ENCODE results near the gene FBN2.
A peak's percentile ranks its signal among the peaks of the same experiment; 100 is the strongest.

The FBN2 gene

DNA sequence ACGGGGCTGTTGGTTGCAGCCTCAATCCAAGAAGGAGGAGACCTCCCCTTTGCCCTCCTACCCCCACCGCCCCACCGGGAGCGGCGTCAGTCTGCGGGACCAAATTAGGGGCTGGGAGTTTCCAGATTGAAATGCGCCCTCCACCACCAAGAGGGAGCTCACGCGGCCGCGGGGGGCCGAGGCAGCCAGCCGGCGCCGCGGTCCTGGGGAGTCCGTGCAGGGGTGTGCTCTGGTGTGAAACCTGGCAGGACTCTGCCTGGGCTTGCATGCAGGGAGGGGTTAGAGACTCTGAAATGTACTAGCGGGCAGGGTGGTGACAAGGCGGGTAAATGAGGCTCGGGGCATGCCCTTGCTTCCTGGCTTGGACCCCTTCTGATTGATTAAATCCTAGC, 989 bp upstream of the FBN2 start:
- Mint-ChIP-seq H3K4me1 (ENCODE audit: low read depth) (peaks cover 5% of the 10 kb centered on the region), H3K9me3 (ENCODE audit: low read depth) (peaks cover 5% of the 10 kb centered on the region), H3K27ac (no peak overlapping the region), H3K36me3 (no peaks in the 10 kb centered on the region), H3K4me3 (no peak overlapping the region), H3K27me3 (peaks cover 27% of the 10 kb centered on the region)

DNA sequence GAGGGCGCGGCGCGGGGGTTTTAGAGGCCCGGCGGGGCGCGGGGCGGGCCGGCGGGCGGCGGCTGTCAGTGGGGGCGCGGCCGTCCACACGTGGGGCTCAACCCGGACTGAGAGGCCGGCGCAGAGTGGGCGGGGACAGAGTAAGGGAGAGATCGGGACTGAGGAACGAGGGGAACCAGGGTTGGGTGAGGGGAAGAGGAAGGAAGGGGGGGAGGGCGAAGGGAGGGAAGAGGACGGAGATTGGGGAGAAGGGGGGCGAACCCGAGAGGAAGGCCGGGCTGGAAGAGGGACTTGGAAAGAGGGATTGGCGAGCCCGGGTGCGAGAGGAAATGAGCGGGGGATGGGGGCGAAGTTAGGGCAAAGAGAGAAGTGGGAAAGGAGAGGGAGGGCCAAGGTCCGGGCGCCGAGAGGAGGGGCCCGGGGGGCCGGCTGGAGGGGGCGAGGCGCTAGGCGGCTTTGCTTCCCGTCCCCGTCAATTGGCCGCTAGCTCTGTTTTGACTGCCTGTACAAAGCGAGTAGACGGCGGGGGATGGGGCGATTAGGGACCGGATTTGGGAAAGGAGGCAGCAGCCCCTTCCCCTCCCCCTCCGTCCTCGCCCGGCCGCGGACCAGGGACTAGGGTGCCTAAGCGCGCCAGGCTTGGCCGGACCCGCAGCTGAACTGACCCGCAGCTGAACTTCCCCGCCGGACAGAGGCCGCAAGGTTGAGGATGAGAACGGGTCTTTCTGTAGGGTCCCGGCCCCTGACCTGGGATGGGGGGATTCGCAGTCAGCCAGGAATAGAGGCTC, 399 bp upstream of the FBN2 start:
- no peak overlapping the region for H3K27ac Mint-ChIP-seq

DNA sequence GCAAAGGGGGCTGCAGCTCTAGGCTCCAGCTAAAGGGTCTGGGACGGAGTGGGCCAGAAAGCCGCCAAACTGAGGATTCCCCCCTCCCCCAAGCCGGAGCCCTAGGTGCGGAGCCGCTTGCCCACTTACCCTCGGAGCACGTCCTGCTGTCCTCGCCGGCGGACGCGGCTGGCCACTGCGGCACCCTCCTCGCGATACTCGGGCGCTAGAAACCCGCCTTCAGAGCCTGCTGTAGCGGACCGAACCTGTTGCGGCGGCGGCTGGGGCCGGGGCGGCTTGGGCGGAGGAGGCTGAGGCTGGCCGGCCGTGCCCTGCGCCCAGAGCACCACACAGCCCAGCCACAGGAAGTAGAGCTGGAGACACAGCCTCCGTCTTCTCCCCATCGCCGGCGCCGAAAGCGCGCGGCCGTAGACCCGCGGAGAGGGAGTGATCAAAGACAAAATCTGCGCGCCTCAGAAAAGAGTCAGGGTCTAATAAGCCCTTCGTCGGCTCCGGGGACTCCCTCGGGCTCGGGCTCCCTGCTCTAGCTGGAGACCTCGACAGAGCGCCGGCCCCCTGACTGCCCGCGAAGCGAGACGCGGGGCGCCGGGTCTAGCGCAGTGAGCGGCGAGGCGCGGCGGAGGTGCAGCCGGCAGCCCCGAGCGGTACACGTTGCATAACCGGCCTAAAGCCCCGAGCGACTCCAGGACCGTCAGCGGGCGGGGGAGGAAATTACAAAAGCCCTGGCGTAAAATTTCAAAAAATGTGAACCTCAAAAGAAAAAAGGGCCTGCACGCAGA, 635 bp downstream of the FBN2 start:
- no peaks in the 10 kb centered on the region for H3K9me3 Mint-ChIP-seq (ENCODE audit: low read depth)
- peaks cover 5% of the 10 kb centered on the region for H3K4me1 Mint-ChIP-seq (ENCODE audit: low read depth)
- H3K4me3 Mint-ChIP-seq: peak overlapping the region; percentile 11
- H3K36me3 Mint-ChIP-seq: no peaks in the 10 kb centered on the region
- H3K27me3 Mint-ChIP-seq: peaks cover 27% of the 10 kb centered on the region
- no peak overlapping the region for H3K27ac Mint-ChIP-seq

More for the DNA sequence above, 399 bp upstream of the FBN2 start:
- Mint-ChIP-seq H3K4me3 (no peak overlapping the region), H3K27me3 (peaks cover 27% of the 10 kb centered on the region), H3K4me1 (ENCODE audit: low read depth) (peaks cover 5% of the 10 kb centered on the region), H3K9me3 (ENCODE audit: low read depth) (no peaks in the 10 kb centered on the region), H3K36me3 (no peaks in the 10 kb centered on the region)

DNA sequence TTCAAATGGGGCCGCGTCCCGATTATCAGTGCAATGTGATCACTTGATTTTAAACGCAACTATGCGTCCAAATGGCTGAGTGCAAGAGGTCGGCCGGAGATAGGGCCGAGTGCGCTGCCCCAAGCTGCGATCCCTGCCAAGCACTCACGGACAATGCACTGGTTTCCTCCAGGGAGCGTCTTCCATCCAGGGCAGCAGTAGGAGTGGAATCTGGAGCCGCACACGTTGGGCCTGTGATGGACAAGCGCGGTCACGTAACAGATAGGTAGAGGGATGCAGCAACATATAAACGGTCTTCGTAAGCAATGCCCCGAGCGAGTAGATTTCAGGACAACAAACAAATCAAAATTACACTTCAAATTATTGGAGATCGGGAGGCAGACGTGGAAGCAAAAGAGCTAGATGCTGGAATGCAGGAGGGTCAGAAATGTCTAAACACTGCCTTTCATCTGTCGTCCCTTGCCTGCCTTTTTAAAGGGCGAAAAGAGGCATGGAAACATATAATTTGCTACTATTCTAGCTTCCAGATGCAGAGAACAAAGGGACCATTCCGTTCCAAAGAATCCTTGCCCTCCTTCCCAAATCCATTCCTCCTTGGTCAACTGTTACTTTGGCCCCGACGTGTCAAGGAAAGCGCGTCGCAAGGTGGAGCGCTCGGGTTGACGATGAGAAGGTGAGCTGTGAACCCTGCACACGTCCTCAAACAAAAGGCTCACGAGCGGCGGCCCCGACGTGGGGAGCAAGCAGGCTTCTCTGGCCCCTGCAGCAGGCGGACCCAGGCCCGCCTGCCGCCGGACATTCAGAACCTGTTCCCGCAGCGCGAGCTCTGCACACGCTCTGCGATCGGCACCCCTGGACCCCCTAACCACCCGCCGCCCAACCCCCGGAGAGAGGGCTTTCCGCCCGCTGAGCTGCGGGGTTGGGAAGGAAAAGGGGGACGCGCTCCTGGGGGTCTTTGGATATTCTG, 1.5 kb downstream of the FBN2 start:
- Mint-ChIP-seq H3K27me3 (peaks cover 27% of the 10 kb centered on the region), H3K4me1 (ENCODE audit: low read depth) (peaks cover 5% of the 10 kb centered on the region), H3K36me3 (no peaks in the 10 kb centered on the region), H3K4me3 (peak overlapping the region; percentile 27), H3K9me3 (ENCODE audit: low read depth) (no peaks in the 10 kb centered on the region), H3K27ac (no peak overlapping the region)

DNA sequence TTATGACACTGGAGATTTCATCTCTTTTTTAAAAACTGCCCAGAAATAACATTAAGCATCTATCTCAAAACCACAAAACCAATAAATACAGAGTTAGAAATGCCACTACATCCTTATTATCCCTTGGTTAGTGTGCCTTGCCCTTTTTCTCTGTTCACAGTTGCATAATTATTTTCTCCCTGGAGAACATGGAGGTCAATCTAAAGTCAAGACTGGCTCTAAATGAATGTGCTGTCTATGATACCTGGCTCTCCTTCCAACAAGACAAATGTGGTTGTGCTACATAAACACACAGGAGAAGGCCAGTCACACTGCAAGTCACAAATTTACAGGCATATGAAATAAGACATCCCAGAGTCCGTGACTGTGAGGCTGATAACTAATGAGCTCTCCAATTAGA, 2.8 kb downstream of the FBN2 start:
- Mint-ChIP-seq H3K4me1 (ENCODE audit: low read depth) (peaks cover 5% of the 10 kb centered on the region), H3K9me3 (ENCODE audit: low read depth) (no peaks in the 10 kb centered on the region), H3K4me3 (no peak overlapping the region), H3K27me3 (peaks cover 25% of the 10 kb centered on the region), H3K36me3 (no peaks in the 10 kb centered on the region), H3K27ac (no peak overlapping the region)

DNA sequence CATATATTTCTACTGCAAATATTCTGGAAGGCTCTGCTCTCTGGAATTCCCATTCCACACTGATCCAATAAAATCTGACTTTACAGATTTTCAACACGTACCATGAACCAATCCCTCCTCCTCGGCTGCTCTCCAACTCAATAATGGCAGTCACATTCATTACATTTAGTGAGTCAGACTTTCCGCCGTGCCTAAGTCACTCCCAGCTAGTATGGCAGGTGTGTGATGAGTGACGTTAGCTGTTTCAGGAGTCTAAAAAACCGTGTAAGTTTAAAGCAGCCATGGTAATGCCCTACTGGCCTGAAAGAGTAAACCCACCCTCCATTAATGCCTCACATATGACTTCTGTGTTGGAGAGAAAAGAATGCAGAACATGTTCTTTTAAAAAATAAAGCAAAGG, 3.3 kb downstream of the FBN2 start:
- Mint-ChIP-seq H3K36me3 (no peaks in the 10 kb centered on the region), H3K4me3 (no peak overlapping the region), H3K27ac (no peak overlapping the region), H3K27me3 (peaks cover 23% of the 10 kb centered on the region), H3K4me1 (ENCODE audit: low read depth) (peaks cover 5% of the 10 kb centered on the region), H3K9me3 (ENCODE audit: low read depth) (no peaks in the 10 kb centered on the region)

DNA sequence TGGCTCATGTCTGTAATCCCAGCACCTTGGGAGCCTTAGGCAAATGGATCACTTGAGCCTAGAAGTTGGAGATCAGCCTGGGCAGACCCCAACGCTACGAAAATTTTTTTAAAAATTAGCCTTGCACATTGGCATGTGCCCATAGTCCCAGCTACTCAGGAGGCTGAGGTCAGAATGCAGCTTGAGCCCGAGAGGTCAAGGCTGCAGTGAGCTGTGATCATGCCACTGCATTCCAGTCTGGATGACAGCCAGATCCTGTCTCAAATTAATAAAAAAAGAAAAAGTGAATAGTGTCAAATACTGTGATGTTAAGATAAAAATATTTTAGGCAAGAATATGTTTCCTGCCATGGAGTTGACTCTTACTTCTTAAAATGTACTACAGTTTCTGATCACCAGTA, 5.3 kb downstream of the FBN2 start:
- Mint-ChIP-seq H3K27me3 (peaks cover 20% of the 10 kb centered on the region), H3K4me1 (ENCODE audit: low read depth) (peaks cover 4% of the 10 kb centered on the region), H3K27ac (no peak overlapping the region), H3K9me3 (ENCODE audit: low read depth) (no peaks in the 10 kb centered on the region), H3K4me3 (no peak overlapping the region), H3K36me3 (no peaks in the 10 kb centered on the region)

DNA sequence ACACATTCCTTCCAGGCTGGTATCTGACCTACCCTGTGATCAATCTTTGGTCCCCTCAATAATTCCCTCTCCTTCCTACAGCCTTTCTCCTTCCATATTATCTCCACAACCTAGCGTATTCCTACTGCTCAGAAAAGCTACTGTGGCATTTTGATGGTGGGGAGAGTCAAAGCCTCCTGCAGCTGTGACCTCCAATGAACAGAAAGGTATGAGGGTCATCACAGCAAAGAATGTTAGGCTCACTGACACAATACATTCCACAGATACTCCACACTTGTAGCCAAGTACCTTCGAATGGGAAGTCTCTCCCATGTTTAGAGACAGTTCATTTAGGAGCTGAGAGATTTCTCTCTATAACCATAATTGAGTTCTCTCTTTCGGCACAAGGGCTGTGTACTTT, 5.9 kb downstream of the FBN2 start:
- Mint-ChIP-seq H3K4me1 (ENCODE audit: low read depth) (peaks cover 3% of the 10 kb centered on the region), H3K27me3 (peaks cover 20% of the 10 kb centered on the region), H3K9me3 (ENCODE audit: low read depth) (no peaks in the 10 kb centered on the region), H3K4me3 (no peak overlapping the region), H3K36me3 (no peaks in the 10 kb centered on the region), H3K27ac (no peak overlapping the region)

DNA sequence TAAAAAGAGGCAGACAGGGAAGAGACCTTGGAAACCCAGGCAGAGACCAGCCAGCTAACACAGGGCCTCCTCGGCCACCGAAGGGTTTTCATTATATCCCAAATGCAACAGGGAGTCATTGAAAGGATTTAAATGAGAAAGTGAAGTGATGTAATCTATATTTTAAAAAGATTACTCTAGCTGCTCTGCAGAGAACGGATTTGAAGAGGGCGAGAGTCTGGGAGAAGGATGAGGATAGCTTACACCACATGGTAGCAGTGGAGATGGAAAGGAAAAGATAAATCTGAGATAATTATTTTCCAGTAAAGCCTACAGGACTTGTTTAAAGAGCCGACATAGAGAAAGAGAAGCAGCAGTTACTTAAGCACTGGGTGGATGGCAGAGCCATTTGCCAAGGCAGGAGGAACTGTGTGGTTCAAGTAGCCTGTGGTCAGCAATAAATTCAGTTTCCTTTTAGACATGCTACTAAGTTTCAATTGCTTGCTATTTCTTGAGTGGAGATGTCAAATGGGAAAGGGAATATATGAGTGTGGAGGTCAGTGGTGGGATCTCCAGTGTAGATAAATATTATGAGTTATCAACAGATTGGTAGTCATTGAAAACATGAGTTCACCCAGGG, 9.3 kb downstream of the FBN2 start:
- H3K27me3 Mint-ChIP-seq: peaks cover 5% of the 10 kb centered on the region
- no peaks in the 10 kb centered on the region for H3K36me3 Mint-ChIP-seq
- no peak overlapping the region for H3K4me3 Mint-ChIP-seq
- H3K4me1 Mint-ChIP-seq (ENCODE audit: low read depth): no peaks in the 10 kb centered on the region
- no peak overlapping the region for H3K27ac Mint-ChIP-seq
- no peaks in the 10 kb centered on the region for H3K9me3 Mint-ChIP-seq (ENCODE audit: low read depth)

DNA sequence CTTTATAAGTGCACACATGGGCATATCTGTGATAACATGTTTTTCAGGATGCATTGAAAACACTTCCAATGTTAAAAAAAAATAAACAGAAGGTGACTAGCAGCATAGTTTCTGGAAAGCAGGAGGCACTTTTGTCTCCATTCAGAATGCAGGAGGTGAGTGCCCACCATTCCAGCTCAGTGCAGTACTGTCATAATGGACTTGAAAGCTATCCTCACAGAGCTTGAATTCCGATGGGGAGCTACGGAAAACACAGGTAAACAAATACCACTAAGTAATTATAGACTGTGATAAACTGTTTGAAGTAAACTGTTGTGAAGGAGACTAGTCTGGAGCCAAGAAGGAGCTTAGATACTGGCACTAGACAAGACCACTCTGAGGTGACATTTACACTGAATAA, 9.9 kb downstream of the FBN2 start:
- no peaks in the 10 kb centered on the region for H3K9me3 Mint-ChIP-seq (ENCODE audit: low read depth)
- no peak overlapping the region for H3K4me3 Mint-ChIP-seq
- no peak overlapping the region for H3K27ac Mint-ChIP-seq
- no peaks in the 10 kb centered on the region for H3K36me3 Mint-ChIP-seq
- H3K27me3 Mint-ChIP-seq: peaks cover 6% of the 10 kb centered on the region
- H3K4me1 Mint-ChIP-seq (ENCODE audit: low read depth): no peaks in the 10 kb centered on the region

DNA sequence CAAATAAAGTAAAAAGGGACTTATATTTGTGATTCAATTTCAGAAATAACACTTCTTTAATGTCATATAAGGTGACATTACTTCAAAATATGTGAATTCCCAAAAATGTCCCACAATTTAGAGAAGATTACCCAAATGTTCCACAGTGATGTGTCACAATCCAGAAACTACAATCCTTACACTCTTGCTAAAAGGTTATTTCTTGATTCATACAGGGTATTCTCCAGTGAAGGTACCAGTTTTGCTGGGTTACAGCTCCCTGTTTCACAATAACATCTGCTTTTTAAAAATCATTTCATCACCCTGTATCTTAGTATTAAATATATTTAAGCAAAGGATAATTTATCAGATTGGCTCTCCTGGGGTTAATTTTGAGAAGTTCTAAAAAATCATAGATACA, 11.0 kb downstream of the FBN2 start:
- H3K27ac Mint-ChIP-seq: no peak overlapping the region
- H3K27me3 Mint-ChIP-seq: peaks cover 6% of the 10 kb centered on the region
- H3K4me3 Mint-ChIP-seq: no peak overlapping the region

DNA sequence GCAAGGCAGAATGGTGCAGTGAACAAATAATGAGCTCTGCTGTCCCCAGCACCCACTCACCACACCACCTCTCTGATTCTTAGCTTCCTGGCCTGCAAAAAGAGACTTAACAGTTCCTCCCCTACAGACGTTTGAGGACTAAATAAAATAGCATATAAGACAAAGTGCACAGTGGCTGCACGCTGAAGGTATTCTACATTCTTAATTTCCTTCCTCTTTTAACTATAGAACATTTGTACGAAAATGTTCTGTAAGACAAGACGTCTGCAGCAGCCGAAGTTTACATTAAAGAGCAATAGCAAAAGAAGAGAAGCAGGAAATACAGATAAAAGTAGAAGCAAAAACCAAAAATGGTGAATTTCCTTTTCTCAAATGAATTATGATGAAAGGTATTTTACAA, 15.7 kb downstream of the FBN2 start:
- peaks cover 4% of the 10 kb centered on the region for H3K4me1 Mint-ChIP-seq (ENCODE audit: low read depth)
- no peaks in the 10 kb centered on the region for H3K9me3 Mint-ChIP-seq (ENCODE audit: low read depth)
- no peaks in the 10 kb centered on the region for H3K36me3 Mint-ChIP-seq
- no peak overlapping the region for H3K27ac Mint-ChIP-seq
- no peak overlapping the region for H3K4me3 Mint-ChIP-seq
- H3K27me3 Mint-ChIP-seq: peaks cover 7% of the 10 kb centered on the region

More for the DNA sequence above, 11.0 kb downstream of the FBN2 start:
- no peaks in the 10 kb centered on the region for H3K36me3 Mint-ChIP-seq
- peaks cover 4% of the 10 kb centered on the region for H3K4me1 Mint-ChIP-seq (ENCODE audit: low read depth)
- no peaks in the 10 kb centered on the region for H3K9me3 Mint-ChIP-seq (ENCODE audit: low read depth)

DNA sequence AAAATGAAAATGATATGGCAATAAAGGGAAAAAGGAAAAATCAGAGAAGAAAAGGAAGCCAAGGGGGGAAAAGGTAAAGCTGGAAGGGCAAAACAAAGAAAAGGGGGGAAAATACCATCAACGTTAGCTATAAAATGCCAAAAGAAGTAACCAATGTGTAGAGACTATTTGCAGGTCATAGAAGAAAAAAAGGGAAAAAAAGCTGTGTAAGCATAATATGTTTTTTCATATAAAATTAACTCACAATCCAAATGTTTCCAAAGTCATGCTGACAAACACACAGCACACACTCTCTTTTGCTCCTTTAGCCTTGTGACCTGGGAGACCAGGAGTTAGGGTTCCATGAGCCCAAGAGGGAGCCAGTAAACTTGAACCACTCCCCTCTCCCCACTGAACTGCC, 18.2 kb downstream of the FBN2 start:
- Mint-ChIP-seq H3K27ac (no peak overlapping the region), H3K36me3 (no peaks in the 10 kb centered on the region), H3K4me1 (ENCODE audit: low read depth) (peaks cover 4% of the 10 kb centered on the region), H3K9me3 (ENCODE audit: low read depth) (no peaks in the 10 kb centered on the region), H3K4me3 (no peak overlapping the region), H3K27me3 (peaks cover 5% of the 10 kb centered on the region)

DNA sequence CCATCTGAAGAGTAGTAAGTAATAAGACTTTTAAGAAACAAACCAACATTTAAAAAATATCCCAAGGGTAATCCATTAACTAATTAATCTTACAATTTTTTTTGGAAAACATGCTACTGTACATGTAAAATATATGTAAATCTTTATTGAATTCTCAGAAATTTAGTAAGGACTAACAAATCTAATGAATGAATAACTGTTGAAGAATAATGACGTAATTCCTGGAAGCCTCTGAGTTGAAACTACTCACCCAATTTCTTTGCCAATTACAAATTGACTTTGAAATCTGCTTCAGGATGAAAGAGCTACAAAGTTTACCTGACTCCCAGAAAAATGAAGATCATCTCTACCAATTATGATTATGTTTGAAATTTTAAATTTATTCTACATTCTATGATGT, 21.1 kb downstream of the FBN2 start:
- Mint-ChIP-seq H3K36me3 (no peaks in the 10 kb centered on the region), H3K27ac (no peak overlapping the region), H3K9me3 (ENCODE audit: low read depth) (no peaks in the 10 kb centered on the region), H3K4me1 (ENCODE audit: low read depth) (no peaks in the 10 kb centered on the region), H3K4me3 (no peak overlapping the region), H3K27me3 (peaks cover 6% of the 10 kb centered on the region)

Measured in activated naive CD8-positive, alpha-beta T cell (primary cell).